NCI-H510A treated with DMSO at 0.1 percent for 48 hours (cell line): ENCODE results near the gene ELP1.
"Not testable (repeated sequence)": the region's sequence is repeated elsewhere in the genome, so short reads cannot be mapped to it uniquely, and the experiment has no call there.

Experiments used
- DNase-seq: peaks from one replicate; lab custom pipeline; 2025; lab: John Stamatoyannopoulos, UW

ELP1 gene

DNA sequence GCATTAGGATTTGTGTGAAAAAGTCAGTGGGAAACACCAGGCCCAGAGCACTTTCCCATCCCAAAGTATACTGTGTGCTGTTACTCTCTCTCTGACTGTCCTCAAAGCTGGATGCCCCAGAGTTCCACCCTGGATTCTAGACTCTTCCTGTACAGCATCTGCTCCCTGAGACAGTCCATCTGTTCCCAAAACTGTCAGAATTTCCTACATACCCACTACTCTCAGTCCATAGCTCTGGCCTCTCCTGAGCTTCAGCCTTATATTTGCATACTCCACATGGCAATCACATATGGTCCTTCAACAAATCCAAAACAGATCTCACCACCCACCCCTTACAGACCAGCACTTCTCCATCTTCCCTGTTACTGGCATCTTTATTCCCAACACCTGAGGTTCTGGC is 9.5 kb downstream of the ELP1 start:
- no peak for DNase-seq

- DNase-seq, result no peak
Observed at GRCh38 chr9:108921200-108921599, 12.7 kb downstream of the ELP1 start.

GRCh38 chr9:108920401-108920800 is 13.5 kb downstream of the ELP1 start:
- not testable (repeated sequence) for DNase-seq

DNA sequence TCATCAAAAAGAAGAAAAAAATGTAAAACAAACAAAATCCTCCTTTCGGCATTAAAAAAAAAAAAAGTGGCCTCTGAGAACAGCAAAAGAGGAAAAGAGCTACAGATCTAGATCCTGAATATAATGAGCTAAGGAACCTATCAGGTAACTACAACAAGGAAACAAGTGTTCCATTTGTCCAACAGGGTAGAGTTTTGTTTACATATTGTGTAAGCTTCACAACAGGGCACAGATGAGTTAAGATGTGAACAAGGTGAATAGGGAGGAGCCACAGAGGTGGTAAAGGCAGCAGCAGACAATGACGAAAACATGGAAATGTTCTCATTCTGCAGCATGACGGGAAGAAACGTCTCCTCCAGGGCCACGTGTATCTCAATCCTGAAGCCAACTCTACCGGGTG is 14.4 kb downstream of the ELP1 start:
- DNase-seq, result no peak

- DNase-seq, result no peak
Observed at GRCh38 chr9:108913391-108913790, 20.5 kb downstream of the ELP1 start.

- no peak for DNase-seq
Observed at GRCh38 chr9:108911820-108912219, 22.1 kb downstream of the ELP1 start.

GRCh38 chr9:108910914-108911313 is 23.0 kb downstream of the ELP1 start:
- no peak for DNase-seq

GRCh38 chr9:108910402-108910801 is 23.5 kb downstream of the ELP1 start:
- DNase-seq, result no peak

DNA sequence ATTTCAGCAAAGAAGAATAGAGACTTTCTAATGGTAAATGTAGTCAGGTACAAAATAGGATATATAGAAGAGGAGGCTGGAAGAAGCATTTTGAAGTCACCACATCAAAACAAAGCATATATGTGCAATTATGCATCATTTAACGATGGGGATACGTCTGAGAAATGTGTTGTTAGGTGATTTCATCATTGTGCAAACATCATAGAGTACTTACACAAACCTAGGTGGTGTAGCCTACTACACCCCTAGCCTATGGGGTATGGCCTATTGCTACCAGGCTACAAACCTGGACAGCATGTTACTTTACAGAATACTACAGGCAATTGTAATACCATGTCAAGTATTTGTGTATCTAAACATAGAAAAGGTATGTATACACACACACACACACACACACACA is 28.4 kb downstream of the ELP1 start:
- DNase-seq, result no peak

GRCh38 chr9:108904161-108904560 is 29.8 kb downstream of the ELP1 start:
- no peak for DNase-seq

DNA sequence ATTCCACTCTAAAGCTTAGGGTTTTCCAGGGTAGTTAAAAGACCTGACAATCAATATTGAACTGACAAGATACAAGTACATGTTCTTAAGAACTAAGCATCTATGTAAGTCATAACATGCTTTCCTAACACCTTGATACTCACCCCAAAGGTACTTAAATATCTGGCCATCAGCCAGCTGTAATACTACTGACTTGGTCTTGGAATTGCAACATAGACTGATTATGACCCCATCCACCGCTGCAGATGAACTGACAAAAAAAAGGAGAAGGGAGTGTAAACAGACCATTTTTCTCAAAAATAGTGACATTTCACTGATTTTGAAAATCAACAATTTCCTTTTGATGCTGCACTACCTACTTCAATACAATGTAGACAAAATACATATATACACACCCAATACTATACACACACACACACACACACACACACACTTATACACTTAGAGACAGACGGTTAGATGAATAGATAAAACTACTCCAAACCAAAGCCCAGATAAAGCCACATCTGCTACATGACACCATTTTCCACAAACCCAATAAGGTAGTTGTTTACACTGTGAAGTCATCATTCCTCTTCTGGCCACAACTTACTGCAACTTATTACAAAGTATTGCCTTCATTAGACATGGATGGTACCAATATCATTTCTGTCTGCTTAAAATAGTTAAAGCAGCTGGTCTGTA is 30.4 kb downstream of the ELP1 start:
- peak; percentile 39 for DNase-seq

GRCh38 chr9:108900176-108900575 is 33.7 kb downstream of the ELP1 start:
- DNase-seq, result no peak

- not testable (repeated sequence) for DNase-seq
Observed at GRCh38 chr9:108899023-108899695, 34.8 kb downstream of the ELP1 start.

DNA sequence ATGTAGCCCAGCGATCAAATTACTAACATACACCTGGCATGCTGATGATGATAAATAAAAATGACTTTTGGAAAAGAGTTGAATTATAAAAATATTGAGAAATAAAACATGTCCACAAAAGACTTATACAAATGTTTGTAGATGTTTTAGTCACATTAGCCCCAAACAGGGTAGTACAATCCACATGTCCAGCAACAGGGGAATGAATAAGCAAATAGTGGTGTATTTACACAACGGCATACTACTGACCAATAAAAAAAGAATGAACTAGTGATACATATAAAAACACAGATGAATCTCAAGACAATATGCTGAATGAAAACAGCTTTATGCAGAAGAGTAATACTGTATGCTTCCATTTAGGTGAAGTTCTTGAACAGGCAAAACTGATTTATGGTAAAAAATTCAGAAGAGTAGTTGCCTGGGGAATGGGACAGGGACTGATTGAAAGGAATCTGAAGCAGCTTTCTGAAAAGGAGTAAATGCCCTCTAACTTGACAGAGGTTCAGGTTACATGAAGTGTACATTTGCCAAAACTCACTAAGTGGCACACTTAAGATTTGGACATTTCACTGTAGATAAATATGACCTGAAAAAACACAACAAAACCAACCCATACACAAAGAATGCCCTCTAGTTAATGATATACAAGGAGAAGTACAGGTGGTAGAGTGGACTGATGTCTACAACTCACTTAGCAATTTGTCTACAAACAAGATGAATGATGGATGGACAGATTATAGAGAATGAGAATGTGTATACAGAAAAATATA is 36.4 kb downstream of the ELP1 start:
- DNase-seq, result no peak

- no peak for DNase-seq
Observed at GRCh38 chr9:108894225-108894997, 39.5 kb downstream of the ELP1 start.

DNA sequence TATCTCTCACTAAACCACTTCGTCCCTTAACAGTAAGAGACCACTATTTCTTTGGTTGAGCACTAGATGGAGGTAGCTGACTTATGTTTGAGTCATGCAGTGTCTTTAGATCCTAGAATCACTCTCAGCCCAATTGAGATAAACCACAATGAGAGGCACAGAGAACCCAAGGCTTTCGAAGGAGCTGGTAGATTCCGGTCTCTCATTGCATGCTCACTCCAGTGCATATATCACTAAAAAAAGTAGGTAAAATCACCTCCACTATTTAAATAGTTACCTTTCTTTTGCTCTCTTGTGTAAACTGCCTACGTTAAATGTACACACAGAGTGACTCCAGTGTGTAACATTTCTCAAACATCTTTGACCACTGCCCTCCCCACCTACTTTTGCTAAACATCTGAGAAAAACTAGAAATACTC is 44.3 kb downstream of the ELP1 start:
- DNase-seq, result no peak

DNA sequence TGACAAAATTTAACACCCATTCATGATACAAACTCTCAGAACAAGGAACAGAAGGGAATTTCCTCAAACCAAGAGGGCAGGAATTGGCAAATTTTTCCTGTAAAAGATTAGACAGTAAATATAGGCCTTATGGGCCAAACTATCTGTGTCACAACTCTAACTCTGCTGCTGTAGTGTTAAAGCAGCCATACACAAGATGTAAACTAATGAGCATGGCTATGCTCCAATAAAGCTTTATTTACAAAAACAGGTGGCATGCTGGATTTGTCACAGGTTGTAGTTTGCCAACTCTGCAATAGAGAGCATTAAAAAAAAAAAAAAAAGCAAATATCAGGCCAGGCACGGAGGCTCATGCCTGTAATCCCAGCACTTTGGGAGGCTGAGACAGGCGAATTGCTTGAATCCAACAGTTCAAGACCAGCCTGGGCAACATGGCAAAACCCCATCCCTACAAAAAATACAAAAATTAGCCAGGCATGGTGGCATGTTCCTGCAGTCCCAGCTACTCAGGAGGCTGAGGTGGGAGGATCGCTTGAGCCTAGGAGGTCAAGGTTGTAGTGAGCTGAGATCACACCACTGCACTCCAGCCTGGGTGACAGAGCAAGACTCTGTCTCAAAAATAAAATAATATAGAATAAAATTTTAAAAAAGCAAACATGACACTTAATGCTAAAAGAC is 47.2 kb downstream of the ELP1 start:
- not testable (repeated sequence) for DNase-seq

DNA sequence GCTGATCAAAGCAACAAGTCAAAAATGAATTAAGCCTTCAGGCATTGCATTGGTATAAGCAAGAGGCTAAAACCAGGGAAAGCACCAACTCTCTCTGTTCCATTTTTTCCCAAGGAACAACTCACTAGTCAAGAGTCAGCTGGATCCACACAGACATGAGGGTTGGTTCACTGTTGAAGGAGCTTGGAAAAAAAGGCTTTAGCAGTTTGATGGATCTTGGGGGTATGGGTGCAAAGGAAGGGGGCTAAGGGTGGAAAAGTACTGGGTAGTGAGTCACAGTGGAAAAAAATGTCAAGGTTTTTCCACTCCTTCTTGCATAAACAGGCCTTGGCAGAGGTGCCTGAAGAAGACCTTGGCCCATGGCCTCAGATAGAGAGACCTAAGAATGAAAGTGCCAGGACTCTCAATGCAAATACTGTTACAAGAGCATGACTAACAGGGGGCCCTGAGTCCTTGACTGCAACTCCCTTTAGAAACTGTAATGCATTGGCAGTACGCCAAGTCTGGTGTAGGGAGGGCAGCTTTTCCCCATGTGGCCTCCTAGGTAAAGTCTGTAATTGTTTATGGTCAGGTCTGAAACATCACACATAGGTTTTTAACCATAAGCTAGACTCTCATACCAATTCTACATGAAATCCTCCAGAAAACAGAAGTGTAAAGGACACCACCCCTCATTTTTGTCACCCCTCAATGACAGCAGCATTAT is 48.1 kb downstream of the ELP1 start:
- DNase-seq, result peak; percentile 95

DNA sequence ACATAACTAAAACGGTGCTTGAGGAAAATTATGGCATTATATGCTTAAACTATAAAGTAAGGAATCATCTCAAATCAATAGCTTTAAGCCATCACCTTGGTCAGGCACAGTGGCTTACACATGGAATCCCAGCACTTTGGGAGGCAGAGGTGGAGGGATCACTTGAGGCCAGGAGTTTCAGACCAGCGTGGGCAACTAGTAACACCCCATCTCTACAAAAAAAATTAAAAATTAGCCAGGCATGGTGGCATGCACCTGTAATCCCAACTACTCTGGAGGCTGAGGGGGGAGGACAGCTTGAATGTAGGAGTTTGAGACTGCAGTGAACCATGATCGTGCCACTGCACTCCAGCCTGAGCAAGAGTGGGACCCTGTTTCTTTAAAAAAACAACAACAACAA is 49.2 kb downstream of the ELP1 start:
- no peak for DNase-seq

GRCh38 chr9:108883085-108883484 is 50.8 kb downstream of the ELP1 start:
- no peak for DNase-seq
